ENCODE results near the gene GADL1. TPM values are rescaled to one million over a fixed set of nuclear protein-coding genes. Genes with fewer than 3 reads are reported as not detected.

GADL1 gene
- total and polyA plus RNA-seq, 12 donors, result 0.06 to 0.55 (median 0.13) TPM; not detected in 3

- H3K27ac ChIP-seq, result no peak overlapping the region
- intact Hi-C loops (cut with DNase I), result no loop called here
- H3K27me3 ChIP-seq, result peaks cover 5% of the 10 kb centered on the region
- H3K4me1 ChIP-seq (replicated peaks in 1 of 2), result peaks cover 0 to 5% of the 10 kb centered on the region in 2 donors
- no peaks in the 10 kb centered on the region for H3K9me3 ChIP-seq (replicated peaks in 1 of 3)
- no peaks in the 10 kb centered on the region for H3K36me3 ChIP-seq (replicated peaks in 1 of 2)
- H3K4me3 ChIP-seq, result no peak overlapping the region
- 86 to 92% (median 90%) methylated on average over 5 of the region's 5 CpGs for WGBS, 4 donors
- DNase-seq, result no peak
- TF ChIP-seq CTCF (IDR thresholded peaks at IDR 0.05) (no peak), POLR2A (IDR thresholded peaks at IDR 0.05) (no peak)
Measured at GRCh38 chr3:30895329-30895728, 868 bp upstream of the GADL1 start.

- no peak overlapping the region for H3K27ac ChIP-seq
- H3K4me3 ChIP-seq, result peak overlapping the region in 1 of 4 donors; percentile 59
- H3K36me3 ChIP-seq (replicated peaks in 1 of 2), result no peaks in the 10 kb centered on the region
- no peak for DNase-seq
- intact Hi-C loops (cut with DNase I), result no loop called here
- H3K4me1 ChIP-seq (replicated peaks in 1 of 2), result peaks cover 0 to 5% of the 10 kb centered on the region in 2 donors
- no peaks in the 10 kb centered on the region for H3K9me3 ChIP-seq (replicated peaks in 1 of 3)
- H3K27me3 ChIP-seq, result peaks cover 5% of the 10 kb centered on the region
- WGBS, 4 donors, result 46 to 55% (median 51%) methylated on average over 8 of the region's 8 CpGs
- TF ChIP-seq POLR2A (IDR thresholded peaks at IDR 0.05), result no peak
- TF ChIP-seq CTCF (IDR thresholded peaks at IDR 0.05), result no peak
Measured at GRCh38 chr3:30893678-30894325, 659 bp downstream of the GADL1 start.

- H3K36me3 ChIP-seq (replicated peaks in 1 of 2), result no peaks in the 10 kb centered on the region
- peaks cover 0 to 5% of the 10 kb centered on the region in 2 donors for H3K4me1 ChIP-seq (replicated peaks in 1 of 2)
- intact Hi-C loops (cut with DNase I), result no loop called here
- no peak overlapping the region for H3K4me3 ChIP-seq
- DNase-seq, result no peak
- H3K27me3 ChIP-seq, result peaks cover 5% of the 10 kb centered on the region
- TF ChIP-seq POLR2A (IDR thresholded peaks at IDR 0.05), result no peak
- no peak for TF ChIP-seq CTCF (IDR thresholded peaks at IDR 0.05)
- no peaks in the 10 kb centered on the region for H3K9me3 ChIP-seq (replicated peaks in 1 of 3)
- no peak overlapping the region for H3K27ac ChIP-seq
- 50 to 61% (median 58%) methylated on average over 1 of the region's 1 CpG for WGBS, 4 donors
Measured at GRCh38 chr3:30890907-30891306, 3.6 kb downstream of the GADL1 start.

- H3K27me3 ChIP-seq, result no peaks in the 10 kb centered on the region
- H3K4me1 ChIP-seq (replicated peaks in 1 of 2), result no peaks in the 10 kb centered on the region
- intact Hi-C loops (cut with DNase I), result no loop called here
- no peaks in the 10 kb centered on the region for H3K36me3 ChIP-seq (replicated peaks in 1 of 2)
- H3K4me3 ChIP-seq, result no peak overlapping the region
- WGBS, 4 donors, result 63 to 80% (median 71%) methylated on average over 2 of the region's 2 CpGs
- DNase-seq, result no peak
- no peak for TF ChIP-seq POLR2A (IDR thresholded peaks at IDR 0.05)
- no peak for TF ChIP-seq CTCF (IDR thresholded peaks at IDR 0.05)
- H3K27ac ChIP-seq, result no peak overlapping the region
- H3K9me3 ChIP-seq (replicated peaks in 1 of 3), result no peaks in the 10 kb centered on the region
Measured at GRCh38 chr3:30886888-30887287, 7.6 kb downstream of the GADL1 start.

Measured in adrenal gland (tissue), 12 donors.